Testis (tissue), 3 donors: ENCODE measurements around the gene PSMB2. TPM values are rescaled to one million over a fixed set of nuclear protein-coding genes. Genes with fewer than 3 reads are reported as not detected.

Experiments
- DNase-seq: peaks from one replicate; pipeline ENCODE4 v3.0.0-alpha.2; 2019
- H3K27ac ChIP-seq, 2 donors: fragments of 200-600 bp; sonication (generic); one replicate each; pipeline ENCODE4 v1.5.1; 2019
- H3K27me3 ChIP-seq: fragments of 200-600 bp; sonication (generic); one replicate; pipeline ENCODE4 v1.5.1; 2019
- H3K36me3 ChIP-seq: fragments of 200-600 bp; sonication (generic); one replicate; pipeline ENCODE4 v1.5.1; 2017; ENCODE audit warnings: low read depth; ENCODE audit errors: missing control alignments
- H3K4me1 ChIP-seq: fragments of 200-600 bp; sonication (generic); one replicate; pipeline ENCODE4 v1.5.1; 2019
- H3K4me3 ChIP-seq, 2 donors: fragments of 200-600 bp; sonication (generic); one replicate each; pipeline ENCODE4 v1.5.1; 2017 to 2019
- H3K9me3 ChIP-seq: fragments of 200-600 bp; sonication (generic); one replicate; pipeline ENCODE4 v1.5.1; 2017
- CTCF ChIP-seq, 3 experiments: fragments of 450-650 bp in 2 of 3; fragments of 200-600 bp in 1 of 3; sonication (generic) in 1 of 3; IDR thresholded peaks; one replicate each; pipeline ENCODE4 v1.5.1; 2016 to 2019; ENCODE audit warnings: antibody characterized with exemption in 3 of 3, mild to moderate bottlenecking in 2 of 3, moderate library complexity in 1 of 3
- POLR2A ChIP-seq: fragments of 450-650 bp; IDR thresholded peaks from one replicate; pipeline ENCODE4 v1.6.1; 2017; ENCODE audit warnings: antibody characterized with exemption, mild to moderate bottlenecking, moderate library complexity
- WGBS, 2 donors: methylation state at CpG; one replicate each; pipeline ENCODE4 v1.1.5; 2018; 5-methylcytosine and 5-hydroxymethylcytosine counted together
- intact Hi-C: fragments of 100-400 bp; cut with DNase I; formaldehyde crosslinking; loops from one replicate; pipeline ENCODE4 v1.15.1; 2023; ENCODE audit warnings: low total_unique reads
- polyA plus RNA-seq: library from polyadenylated mRNA; stranded (reverse); fragments of 350-450 nt; fragmentation: Illumina TruSeq; extraction: RNeasy Lipid Tissue Mini Kit (QIAGEN cat#74804); gene quantifications from one replicate; pipeline ENCODE4 v1.2.3, GENCODE V29; 2014; ENCODE audit warnings: low read depth, low replicate concordance; ENCODE audit not compliant: insufficient read depth
- total RNA-seq, 2 donors: library from RNA; depleted of rRNA; stranded (reverse); fragments of >200 nt; gene quantifications; one replicate each; pipeline ENCODE4 v1.2.3, GENCODE V29; 2016

The PSMB2 gene
- total and polyA plus RNA-seq, 3 donors from 2014 or later = 46.8 to 59.9 (median 50.1) TPM

GRCh38 chr1:35558374-35559316 lies 82.7 kb downstream of the PSMB2 start:
- intact Hi-C loops = no loop called here
- Histone ChIP-seq H3K4me1 (peaks cover 32% of the 10 kb centered on the region), H3K27me3 (no peaks in the 10 kb centered on the region), H3K4me3 (peak overlapping the region; percentile 89 to 98), H3K27ac (peak overlapping the region; percentile 94 to 96), H3K9me3 (no peaks in the 10 kb centered on the region), H3K36me3 (no peaks in the 10 kb centered on the region)
- no peak for DNase-seq
- 5 to 12% methylated on average over 19 to 26 of the region's 26 CpGs for WGBS, 2 donors
- TF ChIP-seq CTCF (IDR thresholded peaks at IDR 0.05) (no peak), POLR2A (no peak)

DNA sequence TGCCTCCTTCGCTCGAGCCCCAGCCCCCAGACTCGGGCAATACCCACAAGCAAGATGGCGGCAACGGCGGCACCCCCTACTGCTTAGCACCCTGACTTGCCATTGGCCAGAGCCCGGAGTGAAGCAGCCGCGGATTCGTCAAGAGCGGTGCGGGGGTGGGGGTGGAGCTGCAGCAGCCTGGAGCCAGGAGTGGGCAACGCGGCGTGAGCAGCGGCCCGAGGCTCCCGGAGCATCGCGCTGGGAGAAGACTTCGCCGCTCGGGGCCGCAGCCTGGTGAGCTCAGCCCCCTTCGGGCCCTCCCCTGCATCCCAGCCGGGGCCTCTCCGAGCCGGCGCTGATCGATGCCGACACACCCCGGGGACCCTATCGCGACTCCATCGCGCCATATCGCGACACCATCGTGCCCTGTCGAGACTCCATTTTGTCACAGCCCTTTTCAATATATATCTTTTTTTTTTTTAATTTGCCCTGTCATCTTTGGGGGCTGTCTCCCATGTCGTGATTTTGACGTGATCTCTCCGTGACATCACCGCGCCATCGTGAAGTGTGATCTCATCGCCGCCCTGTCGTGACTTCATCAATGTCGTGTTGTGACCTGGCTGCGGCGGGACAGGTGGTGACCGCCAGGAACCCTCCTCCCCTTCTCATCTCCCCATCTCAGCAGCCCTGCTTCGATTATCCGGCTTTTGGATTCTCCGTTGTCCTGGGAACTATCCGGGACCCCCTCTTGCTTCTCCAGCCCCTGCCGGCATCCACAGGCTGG lies 83.5 kb downstream of the PSMB2 start, which contains the start of gene NCDN:
NCDN (plus strand) TSS at position 189 of the 763 bp plus-strand sequence; CDS start at position 581, 392 bp downstream.
- H3K36me3 ChIP-seq = no peaks in the 10 kb centered on the region
- WGBS, 2 donors = 0 to 1% methylated on average over 50 to 56 of the region's 58 CpGs
- intact Hi-C loops = no loop called here
- H3K27me3 ChIP-seq = no peaks in the 10 kb centered on the region
- no peak for TF ChIP-seq CTCF (IDR thresholded peaks at IDR 0.05)
- TF ChIP-seq POLR2A = peak; percentile 21
- H3K4me3 ChIP-seq = peak within 1 kb of the TSS; percentile 89 to 98
- DNase-seq = peak; percentile 97
- peak within 1 kb of the TSS; percentile 94 to 96 for H3K27ac ChIP-seq
- H3K4me1 ChIP-seq = peaks cover 32% of the 10 kb centered on the region
- H3K9me3 ChIP-seq = no peaks in the 10 kb centered on the region

GRCh38 chr1:35557118-35557610 lies 84.2 kb downstream of the PSMB2 start, which contains the start of gene KIAA0319L:
Gene KIAA0319L, minus strand, starts transcription at chr1:35557403. Its CDS starts 2,912 bp downstream, at chr1:35554491.
- WGBS, 2 donors = 0 to 1% methylated on average over 8 to 34 of the region's 39 CpGs
- Histone ChIP-seq H3K9me3 (no peaks in the 10 kb centered on the region), H3K27me3 (no peaks in the 10 kb centered on the region), H3K27ac (peak within 1 kb of the TSS; percentile 94 to 96), H3K4me1 (peaks cover 32% of the 10 kb centered on the region), H3K4me3 (peak within 1 kb of the TSS; percentile 89 to 98), H3K36me3 (no peaks in the 10 kb centered on the region)
- no peak for TF ChIP-seq CTCF (IDR thresholded peaks at IDR 0.05)
- TF ChIP-seq POLR2A = no peak
- intact Hi-C loops = no loop called here
- peak; percentile 95 for DNase-seq

DNA sequence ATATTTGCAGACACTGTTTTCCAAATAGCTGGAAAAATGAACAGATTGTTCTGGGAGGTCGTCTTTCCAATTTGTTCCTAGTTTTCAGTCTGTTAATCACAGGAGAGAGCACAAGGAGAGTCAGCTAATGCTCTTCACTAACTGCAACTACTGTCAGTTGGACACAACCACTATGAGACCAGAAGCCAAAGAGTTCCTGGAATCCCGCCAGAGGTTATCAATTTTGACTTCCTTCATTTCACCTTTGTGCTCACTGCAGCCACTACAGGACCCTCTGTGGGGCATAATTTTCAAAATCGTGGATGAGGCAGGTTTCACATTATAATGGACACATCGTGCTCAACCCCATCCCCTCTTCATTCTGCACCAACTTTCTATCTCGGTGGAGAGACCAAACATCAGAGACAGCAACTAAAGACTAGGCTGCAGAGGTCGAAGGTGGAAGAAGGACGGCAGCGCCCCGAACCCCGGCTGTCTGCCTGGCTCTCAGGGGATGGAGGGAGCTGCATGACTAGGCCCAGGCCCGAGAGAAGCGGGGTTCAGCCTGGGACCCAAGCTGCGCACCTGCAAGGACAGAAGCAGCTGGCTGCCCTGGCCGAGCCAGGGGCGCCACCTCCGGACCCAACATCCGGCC lies 84.7 kb downstream of the PSMB2 start:
- no peaks in the 10 kb centered on the region for H3K9me3 ChIP-seq
- 0 to 3% methylated on average over 9 to 16 of the region's 17 CpGs for WGBS, 2 donors
- no peaks in the 10 kb centered on the region for H3K27me3 ChIP-seq
- TF ChIP-seq POLR2A (no peak), CTCF (IDR thresholded peaks at IDR 0.05) (no peak)
- no peaks in the 10 kb centered on the region for H3K36me3 ChIP-seq
- intact Hi-C loops = no loop called here
- H3K27ac ChIP-seq = peak overlapping the region; percentile 94 to 96
- DNase-seq = no peak
- peak overlapping the region; percentile 89 to 98 for H3K4me3 ChIP-seq
- H3K4me1 ChIP-seq = peaks cover 32% of the 10 kb centered on the region
